ENCODE measurements around the gene NAA40.

DNA sequence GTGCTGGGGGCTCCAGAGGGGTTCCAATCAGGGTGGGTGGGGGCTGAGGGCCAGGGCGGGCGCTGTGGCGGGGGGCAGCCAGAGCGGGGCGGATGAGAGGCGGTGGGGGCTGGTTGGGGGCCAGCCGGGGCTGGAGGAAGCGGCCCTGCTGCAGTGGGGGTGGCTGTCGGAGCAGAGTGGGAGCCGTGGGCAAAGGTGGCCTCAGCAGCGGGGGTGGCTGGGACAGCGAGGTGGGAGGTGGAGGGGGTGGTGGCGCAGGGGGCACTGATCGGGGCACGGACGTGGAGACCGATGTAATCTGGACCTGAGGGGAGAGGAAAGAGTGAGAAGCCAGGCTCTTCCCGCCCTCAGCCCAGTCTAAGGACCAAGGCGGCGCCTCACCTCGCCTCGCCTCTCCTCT is 26.9 kb upstream of the NAA40 start:
- TF ChIP-seq EZH2 (IDR thresholded peaks at IDR 0.05) = no peak
- no peak for TF ChIP-seq POLR2AphosphoS5 (IDR thresholded peaks at IDR 0.05; ENCODE audit: borderline replicate concordance, low read depth, low read length)

Data from SK-N-MC (cell line).